SKM-1 (cell line): Measurements from ENCODE around the gene HK1.

ENCODE experiments used
- DNase-seq: peaks from one replicate; lab custom pipeline; 2025; ENCODE audit not compliant: unreplicated experiment; lab: John Stamatoyannopoulos, UW

HK1 gene

DNA sequence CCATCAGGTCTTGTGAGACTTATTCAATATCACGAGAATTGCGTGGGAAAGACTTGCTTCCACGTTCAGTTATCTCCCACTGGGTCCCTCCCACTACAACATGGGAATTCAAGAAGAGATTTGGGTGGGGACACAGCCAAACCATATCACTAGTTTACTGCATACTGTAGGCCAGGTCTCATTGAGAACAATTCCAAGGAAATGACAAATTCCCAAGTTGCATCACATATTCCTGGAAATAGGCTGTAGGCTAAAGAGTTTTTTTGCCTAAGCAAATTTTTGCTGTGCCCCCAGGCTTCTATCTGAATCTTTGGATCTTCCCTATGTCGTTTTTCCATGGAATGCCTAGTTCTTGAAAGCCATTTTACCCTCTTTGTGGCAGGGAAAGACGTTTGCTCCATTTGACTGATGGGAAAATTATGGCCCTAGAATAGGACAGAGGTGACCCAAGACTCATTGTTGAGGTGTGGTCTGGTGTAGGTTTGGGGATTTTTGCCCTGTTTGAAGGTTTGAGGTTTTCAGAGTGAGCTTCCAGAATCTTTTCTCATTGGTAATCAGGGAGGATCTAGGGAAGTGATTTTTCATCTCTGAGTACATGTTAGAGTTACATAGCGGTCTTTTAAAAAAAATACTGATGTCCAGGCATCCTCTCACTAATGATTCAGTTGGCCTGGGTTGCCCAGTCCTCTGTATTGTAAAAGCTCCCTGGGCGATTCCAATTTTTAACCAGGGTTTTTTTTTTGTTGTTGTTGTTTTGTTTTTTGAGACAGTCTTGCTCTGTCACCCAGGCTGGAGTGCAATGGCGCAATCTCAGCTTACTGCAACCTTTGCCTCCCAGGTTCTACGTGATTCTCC is 94.1 kb downstream of the HK1 start:
- no peak for DNase-seq

DNA sequence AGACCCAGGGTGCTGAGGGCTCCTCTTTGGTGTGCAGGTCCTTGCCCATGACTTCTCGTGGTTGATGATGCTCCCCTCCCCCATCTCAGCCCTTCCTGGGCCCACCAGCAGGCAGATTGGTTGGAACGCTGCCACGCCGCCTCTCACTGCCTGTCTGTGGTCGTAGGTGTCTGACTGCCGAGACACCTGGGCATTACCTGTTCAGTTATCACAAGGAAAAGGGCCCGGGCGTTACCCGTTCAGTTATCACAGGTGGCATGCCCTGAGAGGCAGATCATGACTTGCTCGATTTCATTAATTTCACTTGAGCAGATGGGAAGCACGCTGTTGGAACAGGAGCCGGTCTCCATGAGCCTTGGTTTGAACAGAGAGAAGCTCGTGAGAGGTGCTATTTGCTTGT is 95.9 kb downstream of the HK1 start:
- no peak for DNase-seq

DNA sequence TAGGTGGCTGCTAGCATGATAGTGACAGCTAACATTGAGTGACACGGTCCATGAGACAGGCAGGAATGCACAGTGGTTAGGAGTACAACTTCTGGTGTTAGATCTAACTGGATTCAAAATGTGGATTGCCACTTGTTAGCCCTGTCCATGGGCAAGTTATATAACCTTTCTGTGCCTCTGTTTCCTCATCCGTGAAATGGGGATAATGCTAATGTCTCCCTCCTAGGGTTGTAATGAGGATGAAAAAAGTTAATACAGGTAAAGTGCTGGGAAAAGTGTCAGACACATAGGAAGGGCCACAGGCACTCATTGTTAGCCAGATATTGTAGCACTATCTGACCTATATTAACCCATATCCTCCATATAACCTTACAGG is 96.6 kb downstream of the HK1 start:
- DNase-seq: no peak

DNA sequence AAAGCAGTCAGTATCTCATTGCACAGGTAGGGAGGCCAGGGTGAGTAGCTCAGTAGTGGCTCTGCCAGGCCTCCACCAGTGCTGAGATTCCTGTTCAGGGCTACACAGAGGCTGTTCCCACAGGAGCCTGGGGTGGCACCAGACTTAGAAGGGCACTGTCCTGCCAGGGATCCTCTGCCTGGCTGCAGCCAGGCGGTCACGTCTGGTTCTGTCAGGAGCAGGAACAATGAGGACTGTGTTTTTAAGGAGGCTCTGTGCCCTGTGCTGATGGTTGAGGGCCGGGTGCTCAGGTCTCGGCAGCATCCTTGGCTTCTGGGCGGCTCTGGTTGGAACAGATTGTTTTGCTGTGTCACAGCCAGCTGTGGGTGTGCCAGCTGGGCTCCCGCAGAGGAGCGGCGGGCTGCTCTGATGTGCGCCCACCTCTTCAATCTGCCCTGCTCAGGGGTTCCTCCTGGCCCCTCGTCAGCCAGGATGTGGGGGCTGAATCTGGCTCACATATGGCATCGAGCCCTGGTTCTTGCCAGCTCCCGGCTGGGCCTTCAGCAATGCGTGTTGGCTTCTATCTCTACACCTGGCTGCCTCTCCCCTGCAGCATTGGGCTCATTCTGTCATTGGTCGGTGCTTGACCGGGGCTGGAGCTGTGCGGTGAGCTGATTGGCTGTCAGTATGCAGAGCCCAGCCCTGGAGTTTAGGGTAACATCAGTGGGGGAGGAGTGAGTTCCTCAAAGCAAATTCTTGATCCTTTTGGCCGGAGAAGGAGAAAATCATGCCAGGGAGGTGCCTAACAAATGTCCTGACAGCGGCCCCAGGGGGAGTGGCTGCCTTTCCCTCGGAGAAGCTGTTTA is 97.2 kb downstream of the HK1 start:
- DNase-seq: no peak

DNA sequence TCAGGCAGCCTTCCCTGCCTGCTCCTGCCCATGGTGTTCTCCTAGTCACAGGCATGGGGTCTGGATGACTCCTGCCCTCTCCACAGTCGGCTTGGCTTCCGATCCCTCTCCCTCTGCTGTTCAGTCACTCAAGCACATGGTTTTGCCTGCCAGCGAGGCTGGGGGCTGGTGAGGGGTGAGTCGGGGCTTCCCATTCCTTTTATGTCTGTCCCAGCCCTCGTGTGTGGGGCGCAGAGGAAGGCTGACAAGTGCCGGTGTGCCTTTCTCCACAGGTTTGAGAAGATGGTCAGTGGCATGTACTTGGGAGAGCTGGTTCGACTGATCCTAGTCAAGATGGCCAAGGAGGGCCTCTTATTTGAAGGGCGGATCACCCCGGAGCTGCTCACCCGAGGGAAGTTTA is 98.4 kb downstream of the HK1 start:
- DNase-seq: no peak

DNA sequence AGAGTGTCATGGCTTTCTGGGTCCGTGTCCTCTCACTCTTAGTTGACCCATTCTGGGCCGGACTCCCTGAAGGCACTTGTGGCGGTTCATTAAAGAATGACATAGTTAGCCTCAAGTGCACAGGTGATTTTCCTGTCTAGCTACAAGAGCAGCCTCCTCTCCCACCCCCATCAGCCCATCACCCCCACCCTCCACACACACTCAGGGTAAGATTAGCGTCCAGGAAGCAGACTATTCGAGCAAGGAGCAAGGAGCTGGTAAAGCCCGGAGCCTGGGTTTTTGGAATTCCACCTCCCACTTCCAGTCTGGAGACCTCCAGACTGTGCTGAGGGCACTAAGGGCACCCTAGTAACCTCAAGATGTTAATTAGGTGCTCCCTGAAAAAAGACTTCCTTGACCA is 98.9 kb downstream of the HK1 start:
- DNase-seq: no peak

DNA sequence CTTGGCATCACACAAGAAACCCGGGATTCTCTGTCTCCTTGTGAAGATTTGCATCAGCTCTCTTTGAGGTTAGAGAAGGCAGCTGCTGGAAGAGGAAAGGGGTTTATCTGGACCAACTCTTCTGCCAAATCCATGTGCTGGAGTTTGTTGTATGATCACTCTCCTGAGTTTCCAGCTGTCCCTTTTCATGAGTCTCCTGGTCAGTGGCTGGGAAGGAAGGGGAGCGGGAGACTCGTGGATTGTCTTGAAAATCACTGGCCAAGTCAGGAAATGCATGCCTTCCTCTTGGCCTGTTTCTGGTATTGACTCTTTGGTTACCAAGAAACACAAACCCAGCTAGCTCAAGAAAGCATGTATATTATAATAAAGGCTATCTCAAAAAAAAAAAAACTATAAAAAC is 99.6 kb downstream of the HK1 start:
- no peak for DNase-seq

DNA sequence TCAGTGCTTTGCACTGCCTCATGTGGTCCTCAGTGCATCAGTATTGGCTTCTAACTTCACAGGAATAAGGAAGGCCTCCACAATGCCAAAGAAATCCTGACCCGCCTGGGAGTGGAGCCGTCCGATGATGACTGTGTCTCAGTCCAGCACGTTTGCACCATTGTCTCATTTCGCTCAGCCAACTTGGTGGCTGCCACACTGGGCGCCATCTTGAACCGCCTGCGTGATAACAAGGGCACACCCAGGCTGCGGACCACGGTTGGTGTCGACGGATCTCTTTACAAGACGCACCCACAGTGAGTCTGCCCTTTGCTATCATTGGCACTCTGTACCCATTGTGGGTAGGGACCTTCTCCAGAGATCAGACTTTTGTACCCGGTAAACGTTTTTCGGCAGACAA is 101.5 kb downstream of the HK1 start:
- no peak for DNase-seq

DNA sequence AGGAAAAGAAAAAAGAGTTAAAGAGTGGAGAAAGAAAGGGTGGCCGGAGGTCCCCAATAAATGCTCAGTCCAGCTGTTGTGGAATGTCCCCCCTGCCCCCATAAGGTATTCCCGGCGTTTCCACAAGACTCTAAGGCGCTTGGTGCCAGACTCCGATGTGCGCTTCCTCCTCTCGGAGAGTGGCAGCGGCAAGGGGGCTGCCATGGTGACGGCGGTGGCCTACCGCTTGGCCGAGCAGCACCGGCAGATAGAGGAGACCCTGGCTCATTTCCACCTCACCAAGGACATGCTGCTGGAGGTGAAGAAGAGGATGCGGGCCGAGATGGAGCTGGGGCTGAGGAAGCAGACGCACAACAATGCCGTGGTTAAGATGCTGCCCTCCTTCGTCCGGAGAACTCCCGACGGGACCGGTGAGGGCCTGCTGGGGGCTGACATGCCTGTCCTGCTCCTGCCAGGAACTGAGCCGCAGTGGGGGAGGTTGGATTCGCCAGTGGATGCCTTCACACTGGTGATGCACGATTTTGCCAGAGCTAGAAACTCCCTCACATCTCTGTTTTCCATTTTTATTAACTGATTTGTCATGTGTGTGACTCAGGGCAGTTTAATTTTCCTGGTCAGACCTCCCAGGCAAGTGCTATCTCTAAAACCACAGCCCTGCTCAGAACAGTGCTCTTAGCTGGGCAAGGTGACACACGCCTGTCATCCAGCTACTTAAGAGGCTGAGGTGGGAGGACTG is 104.3 kb downstream of the HK1 start:
- DNase-seq: no peak

DNA sequence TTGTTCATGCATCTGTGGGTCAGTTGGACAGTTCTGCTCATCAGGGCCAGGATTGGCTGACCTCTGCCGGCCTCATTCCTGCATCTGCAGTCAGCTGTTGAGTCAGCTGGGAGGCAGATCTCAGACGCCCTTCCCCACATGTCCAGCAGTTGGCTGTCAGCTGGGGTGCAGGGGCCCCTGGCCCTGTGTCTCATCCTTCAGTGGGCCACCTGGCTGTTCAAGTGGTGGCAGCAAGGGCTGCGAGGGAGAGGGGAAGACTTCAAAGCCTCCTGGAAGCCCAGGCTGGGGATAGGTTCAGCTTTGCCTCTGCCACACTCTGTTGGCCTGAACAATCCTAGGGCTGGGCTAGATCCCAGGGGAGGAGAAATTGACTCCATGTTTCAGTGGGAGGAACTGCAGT is 105.3 kb downstream of the HK1 start:
- DNase-seq: no peak

DNA sequence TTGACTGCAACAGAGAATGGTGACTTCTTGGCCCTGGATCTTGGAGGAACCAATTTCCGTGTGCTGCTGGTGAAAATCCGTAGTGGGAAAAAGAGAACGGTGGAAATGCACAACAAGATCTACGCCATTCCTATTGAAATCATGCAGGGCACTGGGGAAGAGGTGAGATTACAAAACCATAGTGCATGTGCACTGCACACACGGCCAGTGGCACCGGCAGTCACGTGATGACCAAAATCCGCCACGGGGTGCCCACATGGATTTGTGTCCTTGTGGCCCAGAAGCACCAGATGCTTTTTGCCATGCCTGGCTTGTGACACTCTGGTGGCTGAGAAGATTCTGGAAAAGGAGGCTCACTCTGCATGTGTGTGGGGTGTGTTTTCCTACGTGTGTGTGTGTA is 106.0 kb downstream of the HK1 start:
- no peak for DNase-seq

DNA sequence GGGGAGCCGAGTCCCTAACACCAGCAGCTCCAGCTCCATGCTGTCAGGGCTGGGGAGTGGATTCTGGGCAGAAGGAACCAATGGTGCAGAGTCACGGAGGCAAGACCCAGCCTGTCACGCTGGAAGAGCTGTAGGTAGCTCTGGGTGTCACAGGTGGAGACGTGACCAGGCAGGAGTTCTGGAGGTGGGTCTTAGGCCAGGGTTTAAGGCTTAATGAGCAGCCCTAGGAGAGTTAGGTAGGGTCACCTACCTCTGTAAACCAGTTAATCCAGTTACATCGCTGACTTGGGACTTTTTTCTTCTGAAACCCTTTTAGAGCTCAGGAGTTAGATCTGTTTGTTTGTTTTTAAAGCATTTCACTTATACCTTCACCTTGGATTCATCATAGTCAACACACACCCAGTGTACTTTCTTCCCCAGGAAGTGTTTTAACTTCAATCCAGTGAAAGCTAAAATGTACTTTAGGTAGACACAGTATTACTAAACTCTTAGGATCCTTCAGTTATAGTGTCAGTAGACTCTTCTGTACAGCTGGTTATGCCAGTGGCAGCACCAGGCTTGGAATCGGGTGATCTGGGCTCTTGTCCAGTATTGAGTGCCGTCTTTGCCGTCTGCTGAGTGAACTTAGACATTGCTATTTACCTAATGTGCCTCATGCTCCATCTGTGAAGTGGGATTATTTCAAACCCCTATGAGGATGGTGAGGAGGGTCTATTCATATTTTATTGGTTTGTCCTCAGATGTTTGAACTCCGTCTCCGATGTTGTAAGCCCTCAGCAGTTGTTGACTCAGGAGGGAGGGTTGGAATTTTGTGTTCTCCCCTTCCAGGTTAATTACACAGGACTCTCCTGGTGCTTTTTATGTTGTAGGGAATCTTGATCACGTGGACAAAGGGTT is 107.4 kb downstream of the HK1 start:
- DNase-seq: no peak

DNA sequence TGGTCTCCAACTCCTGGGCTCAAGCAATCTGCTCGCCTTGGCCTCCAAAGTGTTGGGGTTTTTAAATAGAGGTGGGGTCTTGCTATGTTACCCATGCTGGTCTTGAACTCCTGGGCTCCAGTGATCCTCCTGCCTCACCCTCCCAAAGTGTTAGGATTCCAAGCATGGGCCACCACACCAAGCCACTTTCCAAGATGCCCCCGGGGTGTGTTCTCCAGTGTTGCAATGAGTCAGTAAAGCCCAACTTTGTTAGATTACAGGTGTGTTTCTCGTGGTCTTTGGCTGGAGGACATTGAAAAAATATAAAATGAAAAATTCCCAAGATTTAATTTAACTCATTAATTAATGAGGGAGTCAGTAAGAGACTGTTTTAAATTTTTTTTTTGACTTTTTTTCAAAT is 109.2 kb downstream of the HK1 start:
- no peak for DNase-seq

DNA sequence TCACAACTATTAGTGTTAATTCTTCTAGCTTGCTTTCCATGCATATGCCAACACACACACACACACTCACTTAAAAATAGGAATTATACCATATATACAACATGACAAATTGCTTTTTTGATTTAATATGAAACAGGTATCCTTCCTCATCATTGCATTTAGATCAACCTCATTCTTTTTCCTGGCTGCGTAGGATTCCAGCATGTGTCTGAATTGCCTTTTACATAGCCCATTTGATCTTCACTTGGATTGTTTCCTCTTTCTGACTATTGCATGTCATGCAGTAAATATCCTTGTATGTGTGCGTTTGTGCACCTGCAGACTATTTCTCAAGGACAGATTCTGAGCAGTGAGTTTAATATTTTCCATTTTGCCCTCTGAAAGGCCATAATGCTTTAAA is 110.2 kb downstream of the HK1 start:
- no peak for DNase-seq

DNA sequence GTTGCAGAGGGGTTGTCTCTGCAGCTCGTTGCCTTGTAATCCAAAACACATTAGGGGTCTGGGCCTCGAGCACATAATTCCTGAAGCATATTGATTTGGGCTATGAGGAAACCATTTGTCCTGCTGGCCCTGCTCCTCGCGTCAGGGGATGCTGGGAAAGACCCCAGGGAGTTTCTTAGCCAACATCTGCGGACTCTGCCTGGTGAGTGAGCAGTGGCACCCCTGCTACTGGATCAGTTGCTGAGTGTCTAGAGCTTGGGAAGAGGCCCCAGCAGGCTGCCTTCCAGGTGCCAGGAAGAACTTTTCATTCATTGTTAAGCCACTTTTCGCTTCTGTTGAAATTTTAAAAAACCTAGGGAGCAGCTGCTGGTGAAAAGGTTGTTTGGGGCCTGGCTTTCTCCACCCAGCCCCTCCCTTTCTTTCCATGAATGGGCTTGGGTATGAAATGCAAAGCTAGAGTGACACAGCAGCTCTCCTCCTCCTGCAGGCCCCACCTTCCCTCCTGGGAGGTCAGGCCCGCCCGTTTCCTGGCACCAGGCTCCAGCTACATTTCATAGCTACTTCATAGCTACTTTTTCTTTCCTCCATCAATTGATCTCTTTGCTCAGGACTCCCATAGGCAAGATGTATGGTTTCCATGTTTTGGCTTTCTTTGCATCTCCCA is 111.7 kb downstream of the HK1 start:
- DNase-seq: no peak

DNA sequence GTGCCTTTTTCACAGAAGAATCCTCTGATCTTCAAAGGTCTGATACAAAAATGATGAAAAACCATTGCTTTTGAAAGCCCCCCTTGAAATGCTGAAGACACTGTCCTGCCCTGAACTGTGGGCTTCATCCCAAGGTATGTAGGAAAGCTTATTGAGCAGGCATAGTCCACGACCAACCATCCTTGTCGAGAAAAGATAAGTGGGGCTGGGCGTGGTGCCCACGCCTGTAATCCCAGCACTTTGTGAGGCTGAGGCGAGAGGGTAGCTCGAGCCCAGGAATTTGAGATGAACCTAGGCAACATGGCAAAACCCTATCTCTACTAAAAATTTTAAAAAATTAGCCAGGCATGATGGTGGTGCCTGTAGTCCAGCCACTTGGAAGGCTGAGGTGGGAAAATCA is 112.9 kb downstream of the HK1 start:
- no peak for DNase-seq

DNA sequence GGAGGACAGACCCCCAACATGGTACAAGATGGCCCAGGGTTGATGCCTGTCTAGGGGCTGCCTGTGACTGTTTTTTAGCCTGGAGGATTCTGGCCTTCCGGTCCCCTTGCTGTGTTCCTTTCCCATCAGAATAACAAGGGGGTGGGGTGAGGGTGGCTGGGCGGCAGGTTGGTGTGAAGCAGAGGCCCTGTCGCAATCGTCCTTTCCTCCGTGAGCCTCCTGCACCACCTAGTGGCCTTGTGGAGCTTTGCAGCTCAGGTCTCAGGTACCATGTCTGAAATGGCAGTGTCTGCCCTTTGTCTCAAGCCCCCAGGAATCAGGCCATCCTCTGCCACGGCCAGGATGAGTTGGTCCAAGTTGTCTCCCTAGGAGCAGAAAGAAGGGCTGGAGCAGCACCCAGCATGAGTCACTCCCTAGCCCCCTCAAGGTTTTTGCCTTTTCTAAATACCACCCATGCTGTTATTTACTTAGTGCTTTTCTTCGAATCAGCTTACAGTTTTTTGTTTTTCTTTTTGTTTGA is 114.2 kb downstream of the HK1 start:
- peak; percentile 88 for DNase-seq

DNA sequence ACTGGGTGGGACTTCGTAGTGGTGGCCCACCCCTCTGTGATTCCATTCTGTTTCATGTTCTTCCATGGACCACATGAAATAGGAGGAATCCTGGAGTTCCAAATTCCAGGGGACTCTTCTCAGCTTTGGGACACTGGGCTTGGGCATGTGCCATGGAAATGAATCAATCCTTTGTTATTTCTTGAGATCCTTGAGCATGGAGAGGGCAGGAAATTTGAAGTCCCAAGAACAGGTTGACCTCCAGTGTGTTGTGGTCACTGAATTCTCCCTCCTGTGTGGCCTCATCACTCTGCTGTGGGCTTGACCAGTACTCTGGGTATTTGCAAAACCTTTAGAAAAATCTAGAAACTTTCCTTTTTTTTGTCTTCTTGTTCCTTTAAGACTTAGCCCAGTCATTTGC is 115.7 kb downstream of the HK1 start:
- no peak for DNase-seq

DNA sequence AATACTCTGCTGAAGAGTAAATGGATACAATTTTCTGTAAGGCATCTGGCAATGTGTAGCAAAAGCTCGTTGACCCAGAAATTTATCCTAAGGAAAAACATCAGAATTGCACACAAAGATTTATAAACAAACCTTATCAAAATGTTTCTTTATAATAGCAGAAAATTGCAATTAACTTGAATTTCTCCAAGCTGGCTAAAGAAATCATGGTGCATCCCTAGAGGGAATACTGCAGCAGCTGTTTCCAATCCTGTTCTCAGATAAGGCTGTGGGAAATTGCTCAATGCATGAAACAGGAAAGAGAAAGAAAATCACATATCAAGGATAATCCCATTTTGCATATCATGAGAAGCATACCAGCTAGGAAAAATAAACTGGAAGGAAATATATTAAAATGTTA is 119.7 kb downstream of the HK1 start:
- no peak for DNase-seq

DNA sequence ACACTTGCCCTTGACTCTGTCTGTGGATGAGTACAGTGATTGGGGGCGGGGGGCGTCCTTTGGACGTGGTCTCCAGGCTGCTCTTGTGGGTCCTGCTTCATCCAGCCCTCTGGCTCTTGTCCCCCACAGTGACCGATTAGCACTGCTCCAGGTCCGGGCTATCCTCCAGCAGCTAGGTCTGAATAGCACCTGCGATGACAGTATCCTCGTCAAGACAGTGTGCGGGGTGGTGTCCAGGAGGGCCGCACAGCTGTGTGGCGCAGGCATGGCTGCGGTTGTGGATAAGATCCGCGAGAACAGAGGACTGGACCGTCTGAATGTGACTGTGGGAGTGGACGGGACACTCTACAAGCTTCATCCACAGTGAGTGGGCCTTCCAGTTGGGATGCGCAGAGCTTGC is 120.2 kb downstream of the HK1 start:
- no peak for DNase-seq
